Neural progenitor cell (in vitro differentiated cells): ENCODE measurements around the gene CYB5R4.

Experiments used
- CTCF ChIP-seq: fragments of 200-600 bp; sonication (generic); IDR thresholded peaks from 2 replicates; pipeline ENCODE4 v1.5.1; 2017; ENCODE audit warnings: antibody characterized with exemption, mild to moderate bottlenecking
- EZH2 ChIP-seq: fragments of 200-600 bp; sonication (generic); IDR thresholded peaks from 2 replicates; pipeline ENCODE4 v1.6.1; 2017; ENCODE audit warnings: antibody characterized with exemption, mild to moderate bottlenecking, moderate library complexity
- EZH2phosphoT487 ChIP-seq: fragments of 200-600 bp; sonication (generic); IDR thresholded peaks from 2 replicates; pipeline ENCODE4 v1.6.1; 2017; ENCODE audit warnings: antibody characterized with exemption

GRCh38 chr6:83853178-83854000, 6.1 kb upstream of the CYB5R4 start, which contains the start of gene RIPPLY2:
- TF ChIP-seq EZH2 (peak; percentile 82), CTCF (no peak), EZH2phosphoT487 (peak; percentile 84)
